HepG2 (cell line): ENCODE measurements around the gene CDYL. TPM values are rescaled to one million over a fixed set of nuclear protein-coding genes. Genes with fewer than 3 reads are reported as not detected.

Source experiments
- CHCHD3 ChIP-seq: sonication (generic); formaldehyde crosslinking; IDR thresholded peaks from 2 replicates; pipeline ENCODE4 v1.8.0; 2022; ENCODE audit warnings: mild to moderate bottlenecking, missing genetic modification reagents, moderate library complexity
- EED ChIP-seq: sonication (generic); formaldehyde crosslinking; IDR thresholded peaks from 2 replicates; pipeline ENCODE4 v1.5.0; 2020; ENCODE audit warnings: mild to moderate bottlenecking, missing genetic modification reagents
- GPN1 ChIP-seq: sonication (generic); formaldehyde crosslinking; IDR thresholded peaks from 2 replicates; pipeline ENCODE4 v1.5.1; 2020; ENCODE audit warnings: missing genetic modification reagents, borderline replicate concordance
- JUNB ChIP-seq: sonication (generic); formaldehyde crosslinking; IDR thresholded peaks from 2 replicates; pipeline ENCODE4 v1.8.0; 2022; ENCODE audit warnings: missing genetic modification reagents, mild to moderate bottlenecking, borderline replicate concordance
- LCORL ChIP-seq, 2 experiments: fragments of 450-650 bp in 1 of 2; sonication (generic) in 1 of 2; formaldehyde crosslinking in 1 of 2; IDR thresholded peaks; 2 replicates each; pipeline versions ENCODE4 v1.5.0 to v1.6.1; 2017 to 2020; ENCODE audit warnings: antibody characterized with exemption in 1 of 2, missing genetic modification reagents in 1 of 2
- NFYC ChIP-seq: IDR thresholded peaks from 2 replicates; pipeline ENCODE4 v1.6.1; 2016; ENCODE audit warnings: missing genetic modification reagents, missing compliant biosample characterization
- RBM22 ChIP-seq: fragments of 200-400 bp; formaldehyde crosslinking; optimal IDR thresholded peaks from 2 replicates; pipeline ENCODE3; 2017; ENCODE audit warnings: mild to moderate bottlenecking, low read length, moderate library complexity
- SAFB2 ChIP-seq: sonication (generic); formaldehyde crosslinking; IDR thresholded peaks from 2 replicates; pipeline ENCODE4 v1.5.1; 2020; ENCODE audit warnings: missing genetic modification reagents, low read depth, mild to moderate bottlenecking, borderline replicate concordance
- THYN1 ChIP-seq: sonication (generic); formaldehyde crosslinking; IDR thresholded peaks from 2 replicates; pipeline ENCODE4 v1.8.1; 2023; ENCODE audit warnings: low read depth, mild to moderate bottlenecking, moderate library complexity, missing genetic modification reagents, borderline replicate concordance
- ZNF234 ChIP-seq: sonication (generic); formaldehyde crosslinking; conservative IDR thresholded peaks from 2 replicates; pipeline ENCODE4 v1.5.1; 2020; ENCODE audit warnings: mild to moderate bottlenecking, missing genetic modification reagents
- ZNF317 ChIP-seq: sonication (generic); formaldehyde crosslinking; IDR thresholded peaks from 2 replicates; pipeline ENCODE4 v1.5.0; 2020; ENCODE audit warnings: mild to moderate bottlenecking, missing genetic modification reagents
- ZNF431 ChIP-seq: sonication (generic); formaldehyde crosslinking; IDR thresholded peaks from 2 replicates; pipeline ENCODE4 v1.9.0; 2022; ENCODE audit warnings: missing genetic modification reagents, low read depth, mild to moderate bottlenecking, borderline replicate concordance
- polyA plus RNA-seq, 8 experiments: library from polyadenylated mRNA; depleted of rRNA in 3 of 8; stranded (reverse) in 7 of 8; unstranded in 1 of 8; fragments of >200 nt; fragmentation: Illumina TruSeq in 4 of 8; extraction: Trizol in 4 of 8; gene quantifications; 2 replicates each; pipeline versions ENCODE4 v1.2.1 to v1.2.3, GENCODE V29; 2011 to 2016; ENCODE audit warnings: low read depth in 4 of 8, missing spikeins in 1 of 8, mixed read lengths in 1 of 8; ENCODE audit not compliant: insufficient read depth in 1 of 8
- total RNA-seq, 5 experiments: library from RNA; depleted of rRNA; stranded (reverse); fragments of >200 nt; fragmentation: Illumina TruSeq; extraction: Trizol; gene quantifications; 2 replicates each; pipeline ENCODE4 v1.2.3, GENCODE V29; 2016; ENCODE audit warnings: low read depth in 1 of 5
- TF ChIP-seq, protein P1 (sequence below): sonication (generic); formaldehyde crosslinking; IDR thresholded peaks from 2 replicates; pipeline ENCODE4 v1.4.0; 2020; ENCODE audit warnings: low read depth, mild to moderate bottlenecking, missing genetic modification reagents
- TF ChIP-seq, protein P2 (sequence below): sonication (generic); formaldehyde crosslinking; IDR thresholded peaks from 2 replicates; pipeline ENCODE4 v1.4.0; 2020; ENCODE audit warnings: mild to moderate bottlenecking, missing genetic modification reagents
- TF ChIP-seq, protein P3 (sequence below): sonication (generic); formaldehyde crosslinking; IDR thresholded peaks from 2 replicates; pipeline ENCODE4 v1.5.0; 2020; ENCODE audit warnings: mild to moderate bottlenecking, missing genetic modification reagents
- TF ChIP-seq, protein P4 (sequence below): sonication (generic); formaldehyde crosslinking; IDR thresholded peaks from 2 replicates; pipeline ENCODE4 v1.4.0; 2020; ENCODE audit warnings: mild to moderate bottlenecking, low read depth, missing genetic modification reagents
- TF ChIP-seq, protein P5 (sequence below): sonication (generic); formaldehyde crosslinking; IDR thresholded peaks from 2 replicates; pipeline ENCODE4 v1.5.0; 2020; ENCODE audit warnings: missing genetic modification reagents
- TF ChIP-seq, protein P6 (sequence below): IDR thresholded peaks from 2 replicates; pipeline ENCODE4 v1.6.1; 2016

Gene CDYL
- total and polyA plus RNA-seq, 2 of the 13 experiments (the other 11 are each of a cell fraction or from before 2014, with no cell fraction given): 22.8 to 105 TPM

DNA sequence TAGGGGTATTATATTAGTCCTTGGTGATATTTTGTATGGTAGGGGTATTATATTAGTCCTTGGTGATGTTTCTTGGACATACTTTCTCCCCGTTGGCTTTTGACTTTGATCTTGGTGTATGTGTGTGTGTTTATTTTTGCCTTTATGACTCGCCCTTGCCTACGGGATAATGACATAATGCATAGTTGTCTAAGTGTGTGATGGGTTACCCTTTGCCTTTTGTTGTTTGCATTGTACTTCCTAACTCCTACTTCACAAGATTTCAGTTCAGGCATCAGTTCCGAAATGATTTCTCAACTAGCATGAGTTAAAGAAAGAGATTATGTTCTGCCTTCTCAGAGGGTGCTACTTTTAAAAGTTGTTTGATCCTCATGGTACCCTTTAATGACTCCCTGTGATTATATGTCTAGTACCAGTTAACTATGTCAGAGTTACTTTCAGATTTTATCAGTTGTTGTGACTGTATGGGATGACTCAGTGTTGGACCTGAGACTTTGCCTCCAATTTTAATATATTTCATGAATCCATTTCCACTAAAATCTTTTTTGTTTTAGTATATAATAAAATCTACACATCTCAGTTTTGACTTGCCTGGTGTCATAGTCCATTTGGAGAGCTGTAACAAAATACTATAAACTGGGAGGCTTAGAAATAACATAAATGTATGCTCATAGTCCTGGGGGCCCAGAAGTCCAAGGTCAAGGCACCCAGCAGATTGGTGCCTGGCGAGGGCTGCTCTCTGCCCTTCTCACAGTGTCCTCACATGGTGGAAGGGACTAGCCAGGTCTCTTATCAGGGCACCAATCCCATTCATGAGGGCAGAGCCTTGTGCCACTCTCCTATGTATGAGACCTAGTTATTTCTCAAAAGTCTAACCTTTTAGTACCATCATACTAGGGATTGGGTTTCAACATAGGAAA is 34.1 kb downstream of the CDYL start (continued):
- TF ChIP-seq, protein P1, sequence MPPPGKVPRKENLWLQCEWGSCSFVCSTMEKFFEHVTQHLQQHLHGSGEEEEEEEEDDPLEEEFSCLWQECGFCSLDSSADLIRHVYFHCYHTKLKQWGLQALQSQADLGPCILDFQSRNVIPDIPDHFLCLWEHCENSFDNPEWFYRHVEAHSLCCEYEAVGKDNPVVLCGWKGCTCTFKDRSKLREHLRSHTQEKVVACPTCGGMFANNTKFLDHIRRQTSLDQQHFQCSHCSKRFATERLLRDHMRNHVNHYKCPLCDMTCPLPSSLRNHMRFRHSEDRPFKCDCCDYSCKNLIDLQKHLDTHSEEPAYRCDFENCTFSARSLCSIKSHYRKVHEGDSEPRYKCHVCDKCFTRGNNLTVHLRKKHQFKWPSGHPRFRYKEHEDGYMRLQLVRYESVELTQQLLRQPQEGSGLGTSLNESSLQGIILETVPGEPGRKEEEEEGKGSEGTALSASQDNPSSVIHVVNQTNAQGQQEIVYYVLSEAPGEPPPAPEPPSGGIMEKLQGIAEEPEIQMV: no peak
- TF ChIP-seq, protein P2, sequence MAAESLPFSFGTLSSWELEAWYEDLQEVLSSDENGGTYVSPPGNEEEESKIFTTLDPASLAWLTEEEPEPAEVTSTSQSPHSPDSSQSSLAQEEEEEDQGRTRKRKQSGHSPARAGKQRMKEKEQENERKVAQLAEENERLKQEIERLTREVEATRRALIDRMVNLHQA: no peak
- TF ChIP-seq ZNF234 (CRISPR knock-in tag) (no peak), SAFB2 (CRISPR knock-in tag) (no peak), ZNF317 (no peak), LCORL (IDR thresholded peaks at IDR 0.05) (no peak), LCORL (CRISPR knock-in tag; IDR thresholded peaks at IDR 0.05) (0 out of 2 replicates have a peak, but pooled peaks have one; percentile 16), ZNF431 (CRISPR knock-in tag) (no peak), RBM22 (no peak), THYN1 (CRISPR knock-in tag) (no peak), JUNB (CRISPR knock-in tag) (peak; percentile 79), CHCHD3 (CRISPR knock-in tag) (no peak), NFYC (CRISPR knock-in tag) (no peak), EED (CRISPR knock-in tag) (no peak), GPN1 (CRISPR knock-in tag) (no peak)
- TF ChIP-seq, protein P3, sequence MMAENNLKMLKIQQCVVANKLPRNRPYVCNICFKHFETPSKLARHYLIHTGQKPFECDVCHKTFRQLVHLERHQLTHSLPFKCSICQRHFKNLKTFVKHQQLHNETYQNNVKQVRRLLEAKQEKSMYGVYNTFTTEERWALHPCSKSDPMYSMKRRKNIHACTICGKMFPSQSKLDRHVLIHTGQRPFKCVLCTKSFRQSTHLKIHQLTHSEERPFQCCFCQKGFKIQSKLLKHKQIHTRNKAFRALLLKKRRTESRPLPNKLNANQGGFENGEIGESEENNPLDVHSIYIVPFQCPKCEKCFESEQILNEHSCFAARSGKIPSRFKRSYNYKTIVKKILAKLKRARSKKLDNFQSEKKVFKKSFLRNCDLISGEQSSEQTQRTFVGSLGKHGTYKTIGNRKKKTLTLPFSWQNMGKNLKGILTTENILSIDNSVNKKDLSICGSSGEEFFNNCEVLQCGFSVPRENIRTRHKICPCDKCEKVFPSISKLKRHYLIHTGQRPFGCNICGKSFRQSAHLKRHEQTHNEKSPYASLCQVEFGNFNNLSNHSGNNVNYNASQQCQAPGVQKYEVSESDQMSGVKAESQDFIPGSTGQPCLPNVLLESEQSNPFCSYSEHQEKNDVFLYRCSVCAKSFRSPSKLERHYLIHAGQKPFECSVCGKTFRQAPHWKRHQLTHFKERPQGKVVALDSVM (CRISPR knock-in tag): no peak
- TF ChIP-seq, protein P4, sequence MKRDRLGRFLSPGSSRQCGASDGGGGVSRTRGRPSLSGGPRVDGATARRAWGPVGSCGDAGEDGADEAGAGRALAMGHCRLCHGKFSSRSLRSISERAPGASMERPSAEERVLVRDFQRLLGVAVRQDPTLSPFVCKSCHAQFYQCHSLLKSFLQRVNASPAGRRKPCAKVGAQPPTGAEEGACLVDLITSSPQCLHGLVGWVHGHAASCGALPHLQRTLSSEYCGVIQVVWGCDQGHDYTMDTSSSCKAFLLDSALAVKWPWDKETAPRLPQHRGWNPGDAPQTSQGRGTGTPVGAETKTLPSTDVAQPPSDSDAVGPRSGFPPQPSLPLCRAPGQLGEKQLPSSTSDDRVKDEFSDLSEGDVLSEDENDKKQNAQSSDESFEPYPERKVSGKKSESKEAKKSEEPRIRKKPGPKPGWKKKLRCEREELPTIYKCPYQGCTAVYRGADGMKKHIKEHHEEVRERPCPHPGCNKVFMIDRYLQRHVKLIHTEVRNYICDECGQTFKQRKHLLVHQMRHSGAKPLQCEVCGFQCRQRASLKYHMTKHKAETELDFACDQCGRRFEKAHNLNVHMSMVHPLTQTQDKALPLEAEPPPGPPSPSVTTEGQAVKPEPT (CRISPR knock-in tag): no peak
- TF ChIP-seq, protein P5, sequence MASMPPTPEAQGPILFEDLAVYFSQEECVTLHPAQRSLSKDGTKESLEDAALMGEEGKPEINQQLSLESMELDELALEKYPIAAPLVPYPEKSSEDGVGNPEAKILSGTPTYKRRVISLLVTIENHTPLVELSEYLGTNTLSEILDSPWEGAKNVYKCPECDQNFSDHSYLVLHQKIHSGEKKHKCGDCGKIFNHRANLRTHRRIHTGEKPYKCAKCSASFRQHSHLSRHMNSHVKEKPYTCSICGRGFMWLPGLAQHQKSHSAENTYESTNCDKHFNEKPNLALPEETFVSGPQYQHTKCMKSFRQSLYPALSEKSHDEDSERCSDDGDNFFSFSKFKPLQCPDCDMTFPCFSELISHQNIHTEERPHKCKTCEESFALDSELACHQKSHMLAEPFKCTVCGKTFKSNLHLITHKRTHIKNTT: no peak
- TF ChIP-seq, protein P6, sequence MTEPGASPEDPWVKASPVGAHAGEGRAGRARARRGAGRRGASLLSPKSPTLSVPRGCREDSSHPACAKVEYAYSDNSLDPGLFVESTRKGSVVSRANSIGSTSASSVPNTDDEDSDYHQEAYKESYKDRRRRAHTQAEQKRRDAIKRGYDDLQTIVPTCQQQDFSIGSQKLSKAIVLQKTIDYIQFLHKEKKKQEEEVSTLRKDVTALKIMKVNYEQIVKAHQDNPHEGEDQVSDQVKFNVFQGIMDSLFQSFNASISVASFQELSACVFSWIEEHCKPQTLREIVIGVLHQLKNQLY (CRISPR knock-in tag): no peak
